Neural progenitor cell (in vitro differentiated cells): ENCODE measurements around the gene ABHD1. TPM values are rescaled to one million over a fixed set of nuclear protein-coding genes. Genes with fewer than 3 reads are reported as not detected.
A peak's percentile ranks its signal among the peaks of the same experiment; 100 is the strongest.
"Not testable (repeated sequence)": the region's sequence is repeated elsewhere in the genome, so short reads cannot be mapped to it uniquely, and the experiment has no call there.

Source experiments
- DNase-seq: peaks from one replicate; pipeline ENCODE4 v3.0.0-alpha.2; 2016; ENCODE audit warnings: low spot score
- H2AFZ ChIP-seq: fragments of 200-600 bp; sonication (generic); replicated peaks from 2 replicates; pipeline ENCODE4 v1.6.1; 2016; ENCODE audit warnings: antibody characterized with exemption
- H3F3A ChIP-seq: fragments of 200-600 bp; sonication (generic); 2 replicates; pipeline ENCODE4 v1.6.1; 2016; ENCODE audit warnings: antibody characterized with exemption, low read depth
- H3K27ac ChIP-seq: fragments of 200-600 bp; sonication (generic); 2 replicates; pipeline ENCODE4 v1.5.1; 2016; ENCODE audit warnings: mild to moderate bottlenecking
- H3K27me3 ChIP-seq: fragments of 200-600 bp; sonication (generic); 2 replicates; pipeline ENCODE4 v1.6.1; 2016; ENCODE audit warnings: mild to moderate bottlenecking, moderate library complexity
- H3K36me3 ChIP-seq: fragments of 200-600 bp; sonication (generic); 2 replicates; pipeline ENCODE4 v1.5.1; 2016
- H3K4me1 ChIP-seq: fragments of 200-600 bp; sonication (generic); 2 replicates; pipeline ENCODE4 v1.6.1; 2016; ENCODE audit warnings: mixed run types
- H3K4me2 ChIP-seq: fragments of 200-600 bp; sonication (generic); 2 replicates; pipeline ENCODE4 v1.6.1; 2016
- H3K4me3 ChIP-seq: fragments of 200-600 bp; sonication (generic); 2 replicates; pipeline ENCODE4 v1.5.1; 2016
- H3K79me2 ChIP-seq: fragments of 200-600 bp; sonication (generic); 2 replicates; pipeline ENCODE4 v1.6.1; 2016; ENCODE audit warnings: low read depth
- H3K9ac ChIP-seq: fragments of 200-600 bp; sonication (generic); 2 replicates; pipeline ENCODE4 v1.6.1; 2016
- H3K9me3 ChIP-seq: fragments of 200-600 bp; sonication (generic); 2 replicates; pipeline ENCODE4 v1.5.1; 2016; ENCODE audit warnings: low read depth
- H4K20me1 ChIP-seq: fragments of 200-600 bp; sonication (generic); 2 replicates; pipeline ENCODE4 v1.6.1; 2016; ENCODE audit warnings: low read depth
- H3K27ac Mint-ChIP-seq: 3 replicates; pipeline ENCODE4 v1.8.0; 2021; ENCODE audit warnings: mixed read lengths
- H3K27me3 Mint-ChIP-seq: 2 replicates; pipeline ENCODE4 v1.8.0; 2022; ENCODE audit warnings: low read depth, mild to moderate bottlenecking, inconsistent platforms, moderate library complexity, mixed read lengths; ENCODE audit not compliant: insufficient read depth
- H3K36me3 Mint-ChIP-seq: 3 replicates; pipeline ENCODE4 v1.8.0; 2021; ENCODE audit warnings: mixed read lengths
- H3K4me1 Mint-ChIP-seq: 3 replicates; pipeline ENCODE4 v1.8.0; 2021; ENCODE audit warnings: mixed read lengths
- H3K4me3 Mint-ChIP-seq: 3 replicates; pipeline ENCODE4 v1.8.0; 2021; ENCODE audit warnings: mild to moderate bottlenecking, moderate library complexity, mixed read lengths
- H3K9me3 Mint-ChIP-seq: 3 replicates; pipeline ENCODE4 v1.8.0; 2020; ENCODE audit warnings: mixed read lengths
- EZH2 ChIP-seq: fragments of 200-600 bp; sonication (generic); IDR thresholded peaks from 2 replicates; pipeline ENCODE4 v1.6.1; 2017; ENCODE audit warnings: antibody characterized with exemption, mild to moderate bottlenecking, moderate library complexity
- EZH2phosphoT487 ChIP-seq: fragments of 200-600 bp; sonication (generic); IDR thresholded peaks from 2 replicates; pipeline ENCODE4 v1.6.1; 2017; ENCODE audit warnings: antibody characterized with exemption
- total RNA-seq: library from RNA; depleted of rRNA; stranded (reverse); fragments of >200 nt; gene quantifications from 2 replicates; pipeline ENCODE4 v1.2.3, GENCODE V29; 2015; ENCODE audit warnings: low replicate concordance
- TF ChIP-seq, protein P1 (sequence below): fragments of 200-600 bp; sonication (generic); IDR thresholded peaks from 2 replicates; pipeline ENCODE4 v1.5.1; 2017; ENCODE audit warnings: antibody characterized with exemption, mild to moderate bottlenecking

ABHD1 gene
- total RNA-seq, 1 donor from 2014 or later = 0.65 TPM

DNA sequence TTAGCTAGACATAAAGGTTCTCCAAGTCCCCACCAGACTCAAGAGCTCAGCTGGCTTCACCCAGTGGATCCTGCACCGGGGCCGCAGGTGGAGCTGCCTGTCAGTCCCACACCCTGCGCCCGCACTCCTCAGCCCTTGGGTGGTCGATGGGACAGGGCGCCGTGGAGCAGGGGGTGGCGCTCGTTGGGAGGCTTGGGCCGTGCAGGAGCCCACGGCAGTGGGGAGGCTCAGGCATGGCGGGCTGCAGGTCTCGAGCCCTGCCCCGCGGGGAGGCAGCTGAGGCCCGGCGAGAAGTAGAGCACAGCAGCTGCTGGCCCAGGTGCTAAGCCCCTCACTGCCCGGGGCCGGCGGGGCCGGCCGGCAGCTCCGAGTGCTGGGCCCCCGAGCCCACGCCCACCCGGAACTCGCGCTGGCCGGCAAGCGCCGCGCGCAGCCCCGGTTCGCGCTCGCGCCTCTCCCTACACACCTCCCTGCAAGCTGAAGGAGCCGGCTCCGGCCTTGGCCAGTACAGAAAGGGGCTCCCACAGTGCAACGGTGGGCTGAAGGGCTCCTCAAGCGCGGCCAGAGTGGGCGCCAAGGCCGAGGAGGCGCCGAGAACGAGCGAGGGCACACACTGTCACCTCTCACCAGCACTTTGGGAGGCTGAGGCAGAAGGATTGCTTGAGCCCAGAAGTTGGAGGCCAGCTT lies 12.1 kb upstream of the ABHD1 start:
- H3K4me1 Mint-ChIP-seq = peaks cover 10% of the 10 kb centered on the region
- H3K27ac ChIP-seq, H3K9ac ChIP-seq, H3K4me3 Mint-ChIP-seq, H3K36me3 ChIP-seq, H3K79me2 ChIP-seq, DNase-seq, H3K9me3 Mint-ChIP-seq, H3F3A ChIP-seq, H3K36me3 Mint-ChIP-seq, H4K20me1 ChIP-seq, H3K4me3 ChIP-seq, H3K27ac Mint-ChIP-seq, H3K4me2 ChIP-seq, H3K27me3 ChIP-seq, H2AFZ ChIP-seq, H3K4me1 ChIP-seq, H3K9me3 ChIP-seq: not testable (repeated sequence)
- H3K27me3 Mint-ChIP-seq = peaks cover 11% of the 10 kb centered on the region

DNA sequence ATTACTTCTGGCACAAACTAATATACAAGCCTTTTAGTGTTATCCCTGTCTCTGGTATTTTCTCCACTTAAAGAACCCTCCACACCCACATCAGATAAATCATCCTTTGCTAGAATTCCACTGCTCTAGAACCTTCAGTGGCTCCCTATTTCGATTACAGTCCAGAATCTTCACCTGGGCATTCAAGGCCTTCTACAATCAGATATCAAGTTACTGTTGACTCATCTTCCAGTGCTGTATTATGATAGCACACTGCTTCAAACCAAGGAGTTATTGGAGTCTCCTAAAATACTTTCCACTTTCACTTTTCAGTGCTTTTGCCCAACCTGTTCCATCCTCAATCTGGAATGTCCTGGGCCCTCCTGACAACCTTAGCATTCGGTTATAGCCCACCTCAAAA lies 8.1 kb upstream of the ABHD1 start:
- H3K27ac ChIP-seq = no peak overlapping the region
- H3K4me1 Mint-ChIP-seq = peaks cover 21% of the 10 kb centered on the region
- no peaks in the 10 kb centered on the region for H3K36me3 ChIP-seq
- H3F3A ChIP-seq = peaks cover 23% of the 10 kb centered on the region
- peaks cover 2% of the 10 kb centered on the region for H3K9me3 Mint-ChIP-seq
- TF ChIP-seq EZH2phosphoT487 (no peak), EZH2 (no peak)
- TF ChIP-seq, protein P1, sequence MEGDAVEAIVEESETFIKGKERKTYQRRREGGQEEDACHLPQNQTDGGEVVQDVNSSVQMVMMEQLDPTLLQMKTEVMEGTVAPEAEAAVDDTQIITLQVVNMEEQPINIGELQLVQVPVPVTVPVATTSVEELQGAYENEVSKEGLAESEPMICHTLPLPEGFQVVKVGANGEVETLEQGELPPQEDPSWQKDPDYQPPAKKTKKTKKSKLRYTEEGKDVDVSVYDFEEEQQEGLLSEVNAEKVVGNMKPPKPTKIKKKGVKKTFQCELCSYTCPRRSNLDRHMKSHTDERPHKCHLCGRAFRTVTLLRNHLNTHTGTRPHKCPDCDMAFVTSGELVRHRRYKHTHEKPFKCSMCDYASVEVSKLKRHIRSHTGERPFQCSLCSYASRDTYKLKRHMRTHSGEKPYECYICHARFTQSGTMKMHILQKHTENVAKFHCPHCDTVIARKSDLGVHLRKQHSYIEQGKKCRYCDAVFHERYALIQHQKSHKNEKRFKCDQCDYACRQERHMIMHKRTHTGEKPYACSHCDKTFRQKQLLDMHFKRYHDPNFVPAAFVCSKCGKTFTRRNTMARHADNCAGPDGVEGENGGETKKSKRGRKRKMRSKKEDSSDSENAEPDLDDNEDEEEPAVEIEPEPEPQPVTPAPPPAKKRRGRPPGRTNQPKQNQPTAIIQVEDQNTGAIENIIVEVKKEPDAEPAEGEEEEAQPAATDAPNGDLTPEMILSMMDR = no peak
- no peak overlapping the region for H2AFZ ChIP-seq
- no peaks in the 10 kb centered on the region for H4K20me1 ChIP-seq
- no peak for DNase-seq
- no peaks in the 10 kb centered on the region for H3K9me3 ChIP-seq
- H3K27ac Mint-ChIP-seq = no peak overlapping the region
- peaks cover 43% of the 10 kb centered on the region for H3K27me3 ChIP-seq
- no peak overlapping the region for H3K9ac ChIP-seq
- peaks cover 34% of the 10 kb centered on the region for H3K27me3 Mint-ChIP-seq
- H3K36me3 Mint-ChIP-seq = no peaks in the 10 kb centered on the region
- no peak overlapping the region for H3K4me2 ChIP-seq
- H3K4me3 Mint-ChIP-seq = no peak overlapping the region
- no peaks in the 10 kb centered on the region for H3K79me2 ChIP-seq
- H3K4me3 ChIP-seq = no peak overlapping the region
- H3K4me1 ChIP-seq = peaks cover 12% of the 10 kb centered on the region

DNA sequence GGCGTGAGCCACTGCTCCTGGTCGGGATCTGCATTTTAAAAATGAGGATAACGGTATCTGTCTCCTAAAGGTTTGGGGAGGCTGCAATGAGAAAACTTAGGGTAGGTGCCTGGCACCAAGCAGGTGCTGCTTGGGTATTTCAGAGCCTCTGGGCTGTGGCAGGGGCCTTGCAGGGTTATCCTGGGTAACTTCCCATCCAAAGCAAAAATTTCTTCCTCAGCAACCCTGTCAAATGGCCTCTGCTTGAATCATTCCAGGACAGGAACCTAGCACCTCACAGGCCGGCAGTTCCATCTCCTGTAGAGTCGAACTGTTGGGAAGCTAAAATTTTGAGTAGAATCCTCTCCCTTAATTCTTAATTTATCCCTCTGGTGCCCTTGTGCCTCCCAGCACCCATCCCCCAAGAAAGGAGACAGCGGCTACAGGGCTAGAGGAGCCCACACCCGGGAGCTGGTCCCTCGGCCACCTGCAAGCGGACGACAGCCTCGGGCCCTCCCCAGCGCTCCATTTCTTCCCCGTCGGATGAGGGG lies 5.6 kb upstream of the ABHD1 start:
- H3K4me1 ChIP-seq = peaks cover 12% of the 10 kb centered on the region

More for the DNA sequence above, 5.6 kb upstream of the ABHD1 start:
- H4K20me1 ChIP-seq = no peaks in the 10 kb centered on the region
- H3K9ac ChIP-seq = no peak overlapping the region
- peak overlapping the region; percentile 91 for H2AFZ ChIP-seq
- H3K36me3 ChIP-seq = no peaks in the 10 kb centered on the region
- H3K9me3 ChIP-seq = no peaks in the 10 kb centered on the region
- peak overlapping the region; percentile 58 for H3K4me3 ChIP-seq
- H3K27me3 ChIP-seq = peaks cover 69% of the 10 kb centered on the region
- Mint-ChIP-seq H3K9me3 (peaks cover 6% of the 10 kb centered on the region), H3K36me3 (no peaks in the 10 kb centered on the region), H3K4me3 (peak overlapping the region; percentile 71), H3K4me1 (peaks cover 21% of the 10 kb centered on the region), H3K27ac (no peak overlapping the region), H3K27me3 (peaks cover 44% of the 10 kb centered on the region)
- H3K27ac ChIP-seq = no peak overlapping the region
- peak overlapping the region; percentile 92 for H3K4me2 ChIP-seq
- H3K79me2 ChIP-seq = no peaks in the 10 kb centered on the region
- DNase-seq = no peak
- no peak for TF ChIP-seq EZH2phosphoT487
- TF ChIP-seq EZH2 = no peak
- TF ChIP-seq, protein P1 = no peak
- H3F3A ChIP-seq = peaks cover 23% of the 10 kb centered on the region
